GM21825 (cell line): ENCODE results near the gene HSFX1.
"Not testable (repeated sequence)": the region's sequence is repeated elsewhere in the genome, so short reads cannot be mapped to it uniquely, and the experiment has no call there.

Source experiments
- ATAC-seq: cut with Tn5 transposase; IDR thresholded peaks from one replicate; pipeline ENCODE4 v1.9.1; 2021; ENCODE audit warnings: mild to moderate bottlenecking, moderate library complexity; ENCODE audit not compliant: unreplicated experiment

Gene HSFX1

GRCh38 chrX:149773768-149774167 lies at the start of gene HSFX1:
Gene HSFX1 (plus strand): TSS chrX:149774068. CDS start chrX:149774682, 614 bp downstream.
- not testable (repeated sequence) for ATAC-seq

DNA sequence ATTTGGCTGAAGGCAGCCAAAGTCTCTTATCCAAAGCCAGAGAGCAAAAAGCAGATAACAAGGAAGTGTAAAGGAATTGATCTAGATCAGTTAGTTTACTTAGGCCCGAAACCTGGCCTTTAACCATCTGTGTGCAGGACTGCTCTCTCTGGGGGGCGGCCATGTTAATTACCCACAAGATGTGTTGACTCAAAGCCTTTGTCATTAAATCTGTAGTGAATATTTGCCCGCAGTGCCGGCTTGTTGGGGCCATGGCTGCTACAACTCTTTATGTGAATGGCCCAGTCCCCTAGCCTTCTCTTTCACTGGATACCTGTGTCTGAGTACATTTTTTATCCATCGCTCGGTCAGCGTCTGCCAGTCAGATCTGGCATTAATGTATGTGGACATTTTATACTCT lies 46.6 kb upstream of the HSFX1 start:
- not testable (repeated sequence) for ATAC-seq

DNA sequence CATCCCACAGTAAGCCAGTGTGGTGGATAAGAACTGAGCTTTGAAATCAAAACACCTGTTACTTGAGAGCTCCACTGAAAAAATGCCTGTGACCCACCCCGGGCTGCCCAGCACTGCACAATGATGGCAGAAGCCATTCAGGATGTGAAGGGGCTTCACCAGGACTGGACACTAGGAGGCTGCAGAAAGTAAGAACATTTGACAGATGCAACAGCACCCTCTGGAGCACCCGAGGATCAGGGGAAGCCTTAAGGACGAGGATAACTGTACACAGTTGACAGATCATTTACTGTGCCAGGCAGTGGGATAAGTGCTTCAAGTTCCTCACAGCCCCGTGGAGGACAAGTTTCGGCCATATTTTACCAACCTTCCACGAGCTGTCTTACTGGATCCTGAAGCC lies 31.6 kb upstream of the HSFX1 start:
- not testable (repeated sequence) for ATAC-seq

- not testable (repeated sequence) for ATAC-seq
Measured at GRCh38 chrX:149746390-149747007, 27.4 kb upstream of the HSFX1 start.

DNA sequence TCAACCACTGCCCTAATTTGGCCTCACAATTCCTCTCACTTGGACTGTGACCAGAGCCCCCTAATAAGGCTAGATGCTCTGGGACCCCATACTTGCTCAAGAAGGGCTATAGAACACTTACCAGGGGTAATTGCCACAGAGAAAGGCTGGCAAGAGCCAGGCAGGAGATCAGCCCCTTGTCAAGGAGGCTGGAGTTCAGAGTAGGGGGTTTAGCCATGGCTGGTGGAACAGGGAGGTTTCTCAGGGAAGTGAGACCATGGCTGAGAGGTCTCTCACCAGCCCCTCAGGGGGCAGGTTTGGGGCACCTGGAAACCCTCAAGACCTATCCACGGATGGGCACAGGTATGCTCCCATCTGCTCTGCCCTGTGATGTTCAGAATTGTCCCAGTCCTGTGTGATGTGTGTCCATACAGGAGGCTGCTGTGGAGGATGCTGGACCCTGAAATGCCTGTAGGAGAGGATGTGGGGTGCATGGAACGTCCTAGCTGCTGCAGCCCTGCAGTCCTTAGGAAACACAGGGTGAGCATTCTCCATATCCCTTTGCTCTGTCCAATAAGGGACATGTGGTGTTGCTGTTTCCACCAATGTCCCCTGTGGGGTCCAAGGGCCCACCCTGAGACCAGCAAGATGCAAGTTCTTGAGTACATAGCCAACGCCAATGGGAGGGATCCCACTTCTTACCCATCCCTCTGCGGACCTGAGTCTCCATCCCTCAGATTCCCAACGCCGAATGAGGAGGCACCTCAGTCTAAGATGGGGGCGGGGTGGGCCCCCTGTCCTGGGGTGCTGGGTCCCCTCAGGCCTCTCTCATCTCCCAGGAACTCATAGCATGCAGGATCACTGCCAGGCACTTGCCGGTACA lies 16.4 kb upstream of the HSFX1 start:
- ATAC-seq: no peak

DNA sequence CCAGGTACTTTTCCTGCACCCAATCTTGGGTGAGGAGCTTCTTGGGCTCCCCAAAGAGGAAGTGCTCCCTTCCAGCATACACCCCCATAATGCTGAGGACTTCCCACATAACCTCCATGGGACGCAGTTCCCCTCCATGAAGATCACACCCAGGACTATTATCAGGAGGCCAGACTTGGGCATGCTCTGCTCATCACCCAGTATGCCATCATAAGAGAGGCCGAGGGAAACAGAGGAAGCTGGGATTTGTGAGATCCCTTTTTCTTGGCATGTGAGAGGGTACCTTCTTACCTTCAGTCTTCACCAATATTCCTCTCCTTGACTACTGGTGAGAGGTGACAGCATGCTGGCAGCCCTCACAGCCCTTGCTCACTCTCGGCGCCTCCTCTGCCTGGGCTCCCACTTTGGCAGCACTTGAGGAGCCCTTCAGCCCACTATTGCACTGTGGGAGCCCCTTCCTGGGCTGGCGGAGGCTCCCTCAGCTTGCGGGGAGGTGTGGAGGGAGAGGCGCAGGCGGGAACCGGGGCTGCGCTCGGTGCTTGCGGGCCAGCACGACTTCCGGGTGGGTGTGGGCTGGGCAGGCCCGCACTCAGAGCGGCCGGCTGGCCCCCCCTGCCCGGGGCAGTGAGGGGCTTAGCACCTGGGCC lies 15.7 kb upstream of the HSFX1 start:
- ATAC-seq: no peak

DNA sequence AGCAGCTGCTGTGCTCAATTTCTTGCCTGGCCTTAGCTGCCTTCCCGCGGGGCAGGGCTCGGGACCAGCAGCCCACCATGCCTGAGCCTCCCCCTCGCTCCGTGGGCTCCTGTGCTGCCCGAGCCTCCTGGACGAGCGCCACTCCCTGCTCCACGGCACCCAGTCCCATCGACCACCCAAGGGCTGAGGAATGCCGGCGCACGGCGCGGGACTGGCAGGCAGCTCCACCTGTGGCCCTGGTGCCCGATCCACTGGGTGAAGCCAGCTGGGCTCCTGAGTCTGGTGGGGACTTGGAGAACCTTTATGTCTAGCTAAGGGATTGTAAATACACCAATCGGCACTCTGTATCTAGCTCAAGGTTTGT lies 15.2 kb upstream of the HSFX1 start:
- ATAC-seq: not testable (repeated sequence)

DNA sequence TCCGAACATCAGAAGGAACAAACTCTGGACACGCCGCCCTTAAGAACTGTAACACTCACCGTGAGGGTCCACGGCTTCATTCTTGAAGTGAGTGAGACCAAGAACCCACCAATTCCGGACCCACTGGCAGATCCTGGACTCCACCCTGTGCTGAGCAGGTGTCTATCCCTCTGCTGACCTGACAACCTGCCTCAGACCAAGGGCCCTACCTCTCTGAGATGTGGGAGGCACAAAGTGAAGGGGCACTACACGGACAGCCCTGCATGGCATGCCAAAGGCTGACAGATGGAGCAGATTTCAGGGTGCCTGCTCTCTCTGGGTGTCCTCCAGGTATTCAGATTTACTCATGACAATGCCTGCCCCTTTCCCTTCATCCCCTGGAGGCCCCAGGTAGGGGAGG lies 14.0 kb upstream of the HSFX1 start:
- ATAC-seq: no peak

DNA sequence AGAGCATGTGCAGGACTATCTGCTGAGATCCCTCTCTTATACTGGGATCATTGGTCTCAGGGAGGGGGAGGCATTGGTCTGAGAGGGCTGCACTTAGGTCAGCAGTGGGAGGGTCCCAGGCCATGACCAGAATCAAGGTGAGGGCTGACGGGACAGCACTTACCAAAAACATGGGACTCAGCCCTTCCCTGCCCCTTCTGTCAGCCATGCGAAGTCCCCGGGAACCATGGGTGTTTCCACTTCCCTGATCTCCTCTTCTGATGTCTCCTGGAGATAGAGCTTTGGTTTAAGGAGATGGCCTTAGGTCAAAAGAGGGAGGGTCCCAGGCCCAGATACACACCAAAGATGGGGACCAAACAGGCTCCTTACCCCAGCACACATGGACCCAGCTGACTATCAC lies 12.9 kb upstream of the HSFX1 start:
- ATAC-seq: no peak

DNA sequence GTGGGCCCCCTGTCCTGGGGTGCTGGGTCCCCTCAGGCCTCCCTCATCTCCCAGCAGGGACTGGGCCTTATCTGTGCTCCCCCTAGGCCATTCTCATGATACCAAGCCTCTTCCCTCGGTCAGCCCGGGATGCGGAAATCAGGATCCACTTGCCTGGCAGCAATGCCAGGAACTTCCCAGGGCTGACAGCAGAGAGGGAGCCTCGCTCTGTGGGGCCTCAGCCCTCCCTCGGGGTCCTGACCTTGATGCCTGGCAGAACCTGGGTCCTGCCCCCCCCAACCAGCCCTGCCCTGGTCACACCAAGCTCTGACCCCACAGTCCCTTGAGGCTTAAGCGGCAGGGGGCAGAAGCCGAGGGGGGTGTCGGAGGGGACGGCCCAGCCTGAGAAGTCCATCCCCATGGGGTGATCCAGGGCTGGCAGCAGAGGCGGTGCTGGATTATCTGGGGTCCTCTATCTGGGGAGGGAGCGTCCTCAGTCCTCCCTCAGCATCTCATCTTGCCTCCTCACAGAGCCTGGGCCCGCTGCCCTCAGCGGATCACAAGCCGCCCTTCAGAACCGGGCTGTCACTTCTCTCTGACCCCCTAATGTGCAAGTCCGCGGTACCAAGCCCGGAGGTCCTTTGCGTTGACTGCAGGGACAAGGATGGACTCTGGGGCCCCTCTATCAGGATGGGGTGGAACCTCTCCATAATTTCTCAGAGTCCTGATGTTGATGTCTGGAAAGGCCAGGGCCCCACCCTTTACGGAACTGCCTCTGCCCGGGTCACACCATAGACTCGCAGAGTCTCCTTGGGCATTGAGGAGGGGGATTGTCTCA lies 11.8 kb upstream of the HSFX1 start:
- not testable (repeated sequence) for ATAC-seq

DNA sequence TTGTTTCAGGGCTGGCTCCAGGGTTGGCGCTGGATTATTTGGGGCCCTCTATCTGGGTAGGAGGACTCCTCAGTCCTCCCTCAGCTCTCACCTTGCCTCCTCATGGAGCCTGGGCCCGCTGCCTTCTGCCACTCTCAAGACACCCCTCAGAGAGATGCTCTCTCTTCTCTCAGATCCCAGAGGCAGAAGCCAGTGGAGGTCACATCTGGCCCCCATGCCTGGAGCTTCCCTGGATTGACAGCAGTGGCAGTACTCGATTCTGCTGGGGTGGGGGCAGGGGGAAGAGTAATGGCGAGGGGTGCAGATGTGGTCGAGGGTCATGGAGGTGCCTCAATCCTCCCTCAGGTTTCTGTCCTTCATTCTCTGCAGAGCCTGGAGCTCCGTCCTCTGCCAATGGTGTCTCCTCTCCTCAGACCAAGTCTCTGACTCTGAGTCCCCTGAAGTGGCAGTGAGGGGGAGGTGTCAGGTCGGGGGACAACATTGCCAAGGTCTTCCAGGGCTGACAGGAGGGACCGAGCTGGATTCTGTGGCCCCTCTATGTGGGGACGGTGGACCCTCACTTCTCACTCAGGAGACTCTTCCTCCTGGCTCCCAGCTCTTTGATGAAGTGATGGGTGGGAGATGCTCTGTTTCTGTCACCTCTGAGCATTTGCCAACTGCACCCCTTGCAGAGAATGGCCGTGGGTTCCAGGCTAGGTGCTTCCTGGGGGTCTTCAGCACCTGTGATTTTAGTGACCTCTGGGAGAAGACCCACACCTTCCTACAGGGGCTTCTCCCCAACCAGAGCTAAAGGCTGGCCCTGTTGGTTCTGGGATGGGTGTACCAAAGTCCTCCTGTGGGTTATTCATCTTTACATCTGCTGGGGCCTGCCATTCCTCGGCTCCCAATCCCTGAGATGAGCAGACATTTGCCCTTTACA lies 10.9 kb upstream of the HSFX1 start:
- ATAC-seq: no peak

- not testable (repeated sequence) for ATAC-seq
Measured at GRCh38 chrX:149770344-149770743, 3.5 kb upstream of the HSFX1 start.

DNA sequence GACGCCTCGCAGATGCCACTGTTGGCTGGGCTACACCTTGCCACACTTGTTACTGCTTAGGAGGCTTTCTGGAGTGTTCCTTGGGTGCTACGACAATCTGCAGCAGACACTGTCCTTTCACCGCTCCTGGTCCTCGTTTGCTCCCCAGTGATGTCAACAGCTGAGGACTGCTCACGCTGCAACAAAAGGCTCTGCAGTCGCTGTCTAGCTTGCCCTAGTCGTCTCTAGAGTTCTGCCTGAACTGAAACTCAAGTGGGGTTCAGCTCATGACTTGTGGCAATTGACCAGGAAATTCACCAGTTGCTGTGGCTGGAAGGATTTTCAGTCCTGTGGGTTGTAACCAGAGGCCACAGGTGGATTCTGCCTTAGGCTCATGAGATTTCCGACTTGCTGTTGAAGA lies 842 bp upstream of the HSFX1 start:
- not testable (repeated sequence) for ATAC-seq

GRCh38 chrX:149777999-149778398 lies 4.1 kb downstream of the HSFX1 start:
- ATAC-seq: not testable (repeated sequence)

- ATAC-seq: not testable (repeated sequence)
Measured at GRCh38 chrX:149781727-149782126, 7.9 kb downstream of the HSFX1 start, which contains the start of gene MAGEA9. Gene MAGEA9 (plus strand): TSS chrX:149781930. CDS start chrX:149786211, 4,281 bp downstream.

GRCh38 chrX:149795531-149795930 lies 21.7 kb downstream of the HSFX1 start:
- peak; percentile 99 for ATAC-seq

DNA sequence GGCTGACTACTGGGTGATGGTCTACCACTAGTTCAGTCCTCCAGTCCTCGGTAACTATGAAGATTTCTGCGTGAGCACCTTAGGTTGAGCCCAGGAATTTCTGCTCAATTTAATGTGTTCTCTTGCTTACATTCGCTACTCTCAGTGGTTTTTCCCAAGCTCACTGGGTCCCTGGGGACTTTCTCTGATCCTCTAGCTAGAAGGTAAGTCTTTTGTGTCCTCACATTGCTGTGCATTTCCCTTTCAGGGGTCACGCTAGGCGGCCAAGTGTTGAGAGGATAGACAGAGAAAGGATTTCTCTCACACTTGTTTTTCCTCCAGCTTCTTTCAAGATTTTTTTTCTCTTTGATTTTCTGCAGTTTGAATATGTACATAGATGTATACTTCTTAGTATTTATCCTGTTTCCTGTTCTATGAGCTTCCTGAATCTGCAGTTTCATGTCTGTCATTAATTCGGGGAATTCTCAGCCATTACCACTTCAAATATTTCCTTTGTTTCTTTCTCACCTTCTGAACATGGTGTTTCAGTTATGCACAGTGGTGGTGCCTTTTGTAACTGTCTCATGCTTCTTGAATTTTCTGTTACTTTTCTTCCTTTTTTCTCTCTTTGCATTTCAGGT lies 25.3 kb downstream of the HSFX1 start:
- ATAC-seq: no peak

DNA sequence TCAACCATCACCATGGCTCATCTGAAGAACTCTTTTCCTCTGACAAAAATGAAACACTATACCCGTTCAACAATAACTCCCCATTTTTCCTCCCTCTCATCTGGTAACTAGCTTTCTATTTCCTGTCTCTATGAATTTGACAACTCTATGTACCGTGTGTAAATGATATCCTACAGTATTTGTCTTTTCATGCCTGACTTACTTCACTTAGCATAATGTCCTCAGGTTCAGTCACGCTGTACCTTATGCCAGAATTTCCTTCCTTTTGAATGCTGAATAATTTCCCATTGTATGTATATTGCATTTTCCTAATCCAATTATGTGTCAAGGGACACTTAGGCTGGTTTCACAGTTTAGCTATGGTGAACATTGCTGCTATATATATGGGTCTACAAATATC lies 26.1 kb downstream of the HSFX1 start:
- ATAC-seq: no peak

DNA sequence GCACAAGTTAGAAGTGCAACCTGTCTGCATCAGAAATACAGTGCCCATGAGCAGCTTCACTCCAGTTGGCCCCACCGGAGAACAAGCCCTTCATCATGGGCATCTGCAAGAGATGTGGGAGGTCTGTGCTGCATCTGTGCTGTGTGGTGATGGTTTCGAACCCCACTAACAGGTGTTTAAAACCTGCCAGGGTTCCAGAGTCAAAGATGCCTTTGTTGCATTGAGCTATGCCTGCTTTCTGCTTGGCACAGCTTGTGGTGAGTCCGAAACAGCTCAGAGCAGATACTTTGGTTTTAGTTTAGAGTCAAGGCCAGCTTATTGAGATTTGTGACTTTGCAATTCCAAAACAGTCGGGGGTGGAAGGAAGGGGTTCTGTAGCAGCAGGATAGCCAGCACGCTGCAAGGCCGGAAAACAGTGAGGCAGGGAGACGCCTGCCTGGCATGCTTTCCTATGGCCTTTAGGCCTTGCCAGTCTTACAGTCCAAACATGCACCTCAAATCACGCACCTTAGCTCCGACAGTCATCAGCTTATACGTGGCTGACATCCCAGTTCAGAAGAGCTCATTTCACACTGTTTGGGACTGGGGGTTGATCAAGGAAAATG lies 29.7 kb downstream of the HSFX1 start:
- ATAC-seq: no peak
